CD14-positive monocyte (primary cell): Measurements from ENCODE around the gene ZSCAN10. TPM values are rescaled to one million over a fixed set of nuclear protein-coding genes. Genes with fewer than 3 reads are reported as not detected.
A peak's percentile ranks its signal among the peaks of the same experiment; 100 is the strongest.

Experiments used
- DNase-seq, 3 donors: peaks; one replicate each; pipeline ENCODE4 v3.0.0-alpha.2; 2011 to 2022
- H2AFZ ChIP-seq: 2 replicates; pipeline ENCODE4 v1.6.0; 2012; ENCODE audit warnings: mild to moderate bottlenecking, low read depth, low read length, inconsistent platforms; ENCODE audit not compliant: insufficient read depth, poor library complexity, severe bottlenecking
- H3K27ac ChIP-seq, 2 donors: 1 replicate in 1 of 2; 2 replicates in 1 of 2; pipeline ENCODE4 v1.5.1; 2012 to 2013; ENCODE audit warnings: low read length in 2 of 2, control low read depth in 1 of 2, inconsistent platforms in 1 of 2, low read depth in 1 of 2, mild to moderate bottlenecking in 1 of 2
- H3K27me3 ChIP-seq, 2 donors: one replicate each; pipeline versions ENCODE4 v1.6.0 to v1.6.1; 2011 to 2013; ENCODE audit warnings: low read length in 2 of 2; ENCODE audit not compliant: control insufficient read depth in 2 of 2, insufficient read depth in 2 of 2
- H3K36me3 ChIP-seq, 2 donors: replicated peaks in 1 of 2; 1 replicate in 1 of 2; 2 replicates in 1 of 2; pipeline versions ENCODE4 v1.5.1 to v1.6.1; 2012 to 2013; ENCODE audit warnings: low read length in 2 of 2, control low read depth in 1 of 2, inconsistent platforms in 1 of 2, mild to moderate bottlenecking in 1 of 2; ENCODE audit not compliant: insufficient read depth in 2 of 2, control insufficient read depth in 1 of 2
- H3K4me1 ChIP-seq, 2 donors: 1 replicate in 1 of 2; 2 replicates in 1 of 2; pipeline versions ENCODE4 v1.5.1 to v1.6.1; 2012 to 2013; ENCODE audit warnings: low read length in 2 of 2, control low read depth in 1 of 2, inconsistent platforms in 1 of 2, mild to moderate bottlenecking in 1 of 2, moderate library complexity in 1 of 2; ENCODE audit not compliant: insufficient read depth in 2 of 2, control insufficient read depth in 1 of 2
- H3K4me2 ChIP-seq: replicated peaks from 2 replicates; pipeline ENCODE3; 2012; ENCODE audit warnings: low read length, moderate library complexity, mild to moderate bottlenecking; ENCODE audit not compliant: poor library complexity, severe bottlenecking; ENCODE audit errors: extremely low read depth
- H3K4me3 ChIP-seq, 3 experiments: fragments of 200-600 bp in 1 of 3; sonication (generic) in 1 of 3; replicated peaks in 1 of 3; 1 replicate in 2 of 3; 2 replicates in 1 of 3; pipeline ENCODE4 v1.5.1; 2011 to 2013; ENCODE audit warnings: low read length in 3 of 3, mild to moderate bottlenecking in 3 of 3, control low read depth in 2 of 3, low read depth in 2 of 3, inconsistent platforms in 1 of 3, moderate library complexity in 1 of 3
- H3K79me2 ChIP-seq: 2 replicates; pipeline ENCODE4 v1.6.0; 2012; ENCODE audit warnings: mild to moderate bottlenecking, control low read depth, inconsistent platforms, low read length, moderate library complexity; ENCODE audit not compliant: insufficient read depth
- H3K9ac ChIP-seq: 2 replicates; pipeline ENCODE4 v1.6.0; 2017; ENCODE audit warnings: low read length, mild to moderate bottlenecking; ENCODE audit not compliant: insufficient read depth, poor library complexity, severe bottlenecking
- H3K9me3 ChIP-seq, 2 donors: replicated peaks in 1 of 2; 1 replicate in 1 of 2; 2 replicates in 1 of 2; pipeline versions ENCODE4 v1.5.1 to v1.6.1; 2012 to 2013; ENCODE audit warnings: low read length in 2 of 2, control low read depth in 1 of 2; ENCODE audit not compliant: control insufficient read depth in 1 of 2, insufficient read depth in 1 of 2
- H4K20me1 ChIP-seq: 2 replicates; pipeline ENCODE4 v1.6.0; 2012; ENCODE audit warnings: mild to moderate bottlenecking, low read length, control low read depth, moderate library complexity; ENCODE audit not compliant: insufficient read depth
- H3K27ac Mint-ChIP-seq, 7 donors: one replicate each; pipeline ENCODE4 v1.8.0; 2020; ENCODE audit warnings: mild to moderate bottlenecking in 7 of 7, mixed read lengths in 7 of 7, moderate library complexity in 6 of 7, inconsistent platforms in 2 of 7
- H3K27me3 Mint-ChIP-seq, 3 donors: one replicate each; pipeline ENCODE4 v1.8.0; 2021 to 2022; ENCODE audit warnings: low read depth in 3 of 3, mild to moderate bottlenecking in 3 of 3, mixed read lengths in 3 of 3, moderate library complexity in 3 of 3, inconsistent platforms in 1 of 3
- H3K36me3 Mint-ChIP-seq, 2 donors: one replicate each; pipeline ENCODE4 v1.8.0; 2020; ENCODE audit warnings: mixed read lengths in 2 of 2, inconsistent platforms in 1 of 2, mild to moderate bottlenecking in 1 of 2
- H3K4me1 Mint-ChIP-seq: one replicate; pipeline ENCODE4 v1.8.0; 2020; ENCODE audit warnings: mild to moderate bottlenecking, mixed read lengths
- H3K4me3 Mint-ChIP-seq, 2 donors: one replicate each; pipeline ENCODE4 v1.8.0; 2020; ENCODE audit warnings: mild to moderate bottlenecking in 2 of 2, mixed read lengths in 2 of 2, moderate library complexity in 1 of 2
- H3K9me3 Mint-ChIP-seq, 7 donors: one replicate each; pipeline ENCODE4 v1.8.0; 2020 to 2022; ENCODE audit warnings: mixed read lengths in 7 of 7, mild to moderate bottlenecking in 6 of 7, moderate library complexity in 6 of 7, inconsistent platforms in 2 of 7
- CTCF ChIP-seq: fragments of 200-600 bp; IDR thresholded peaks from one replicate; pipeline ENCODE4 v1.8.0; 2022; ENCODE audit warnings: antibody characterized with exemption, mild to moderate bottlenecking
- WGBS: methylation state at CpG from one replicate; pipeline ENCODE4 v1.1.5; 2013; ENCODE audit warnings: missing lambda C conversion rate; ENCODE audit not compliant: insufficient coverage; 5-methylcytosine and 5-hydroxymethylcytosine counted together
- intact Hi-C, 2 donors: fragments of 100-400 bp; cut with micrococcal nuclease; formaldehyde crosslinking; loops; one replicate each; pipeline versions ENCODE4 v1.15.0 to v1.15.1; 2023
- polyA plus RNA-seq, 3 donors: library from polyadenylated mRNA; depleted of rRNA in 1 of 3; unstranded in 2 of 3; stranded (reverse) in 1 of 3; fragments of 300-500 nt in 2 of 3; fragments of >200 nt in 1 of 3; fragmentation: Illumina TruSeq in 2 of 3; gene quantifications; 1 replicate in 2 of 3; 2 replicates in 1 of 3; pipeline ENCODE4 v1.2.3, GENCODE V29; 2012 to 2021

Gene ZSCAN10
- polyA plus RNA-seq, 3 donors: 0.29 TPM; not detected in 2

DNA sequence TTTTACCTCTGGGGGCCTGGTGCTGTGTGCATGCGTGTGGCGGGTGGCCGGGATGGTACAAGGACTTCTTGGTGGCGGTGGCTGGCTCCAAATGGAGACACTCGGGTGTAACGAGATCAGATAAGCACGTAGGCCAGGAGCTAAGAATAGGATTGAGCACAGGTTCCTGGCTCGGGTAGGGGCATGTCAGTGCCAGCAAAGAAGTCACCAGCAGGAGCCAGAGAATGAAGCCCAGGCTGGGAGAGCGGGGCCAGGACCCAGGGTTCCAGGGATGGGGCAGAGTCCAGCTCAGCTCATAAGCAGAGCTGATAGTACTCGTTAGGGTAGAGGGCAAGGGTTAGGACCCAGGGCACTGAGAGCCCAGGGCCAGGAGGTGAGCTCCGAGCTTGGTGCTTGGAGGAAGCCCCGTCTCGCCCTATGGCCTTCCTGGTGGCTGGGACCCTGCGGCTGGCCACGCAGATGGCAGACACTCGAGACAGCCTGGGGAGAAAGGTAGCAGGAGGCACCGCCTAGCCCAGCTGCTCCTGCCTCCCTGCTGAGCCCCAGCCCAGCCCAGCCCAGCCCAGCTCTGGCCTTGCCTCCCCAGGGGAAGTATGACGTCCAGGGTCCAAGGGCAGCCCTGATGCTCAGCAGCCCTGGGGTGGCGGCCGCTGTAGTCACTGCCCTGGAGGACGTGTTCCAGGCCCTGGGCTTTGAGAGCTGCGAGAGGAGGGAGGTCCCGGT, 44.7 kb upstream of the ZSCAN10 start:
- no peak for DNase-seq
- Mint-ChIP-seq H3K4me3 (no peak overlapping the region), H3K9me3 (no peaks in the 10 kb centered on the region), H3K27me3 (peaks cover 4 to 14% (median 11%) of the 10 kb centered on the region in 3 donors), H3K4me1 (no peaks in the 10 kb centered on the region), H3K27ac (peak overlapping the region in 2 of 7 donors; percentile 54 to 66), H3K36me3 (peaks cover 35 to 45% of the 10 kb centered on the region in 2 donors)
- H3K4me1 ChIP-seq: no peaks in the 10 kb centered on the region
- no peak overlapping the region for H3K4me3 ChIP-seq
- H3K9ac ChIP-seq: no peak overlapping the region
- H3K4me2 ChIP-seq: no peak overlapping the region
- no peak overlapping the region for H3K27ac ChIP-seq
- H3K36me3 ChIP-seq: peaks cover 25 to 45% of the 10 kb centered on the region in 2 donors
- no peaks in the 10 kb centered on the region for H3K27me3 ChIP-seq
- H3K79me2 ChIP-seq: no peaks in the 10 kb centered on the region
- H3K9me3 ChIP-seq: no peaks in the 10 kb centered on the region
- no peak for TF ChIP-seq CTCF
- intact Hi-C loops: no loop called here
- no peak overlapping the region for H2AFZ ChIP-seq
- whole genome bisulfite sequencing: 91% methylated on average over 20 of the region's 23 CpGs
- no peaks in the 10 kb centered on the region for H4K20me1 ChIP-seq

DNA sequence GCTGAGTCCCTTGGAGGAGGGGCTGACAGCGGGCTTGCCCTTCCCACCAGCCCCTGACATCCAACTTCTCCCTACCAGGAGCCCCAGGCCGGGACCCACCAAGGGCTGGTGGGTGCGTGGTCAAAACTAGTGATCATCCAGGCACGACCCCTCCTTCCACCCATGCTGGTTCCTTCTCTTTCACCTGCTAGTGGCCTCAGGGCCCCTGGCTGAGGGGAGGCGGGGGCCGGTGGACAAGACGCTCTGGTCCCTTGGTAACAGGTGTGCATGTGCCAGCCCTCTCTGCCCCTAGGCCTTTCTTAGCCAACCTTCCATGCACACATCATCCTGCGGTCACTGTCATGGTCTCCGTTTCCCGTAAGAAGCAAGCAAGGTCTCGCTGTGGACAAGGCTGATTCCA, 44.1 kb upstream of the ZSCAN10 start:
- Histone ChIP-seq H3K27me3 (no peaks in the 10 kb centered on the region), H3K4me3 (no peak overlapping the region), H3K4me2 (no peak overlapping the region), H4K20me1 (no peaks in the 10 kb centered on the region), H3K79me2 (no peaks in the 10 kb centered on the region), H3K36me3 (peaks cover 31 to 51% of the 10 kb centered on the region in 2 donors), H3K9ac (no peak overlapping the region), H3K4me1 (no peaks in the 10 kb centered on the region), H3K27ac (no peak overlapping the region), H2AFZ (no peak overlapping the region), H3K9me3 (no peaks in the 10 kb centered on the region)
- Mint-ChIP-seq H3K27ac (peak overlapping the region in 1 of 7 donors; percentile 40), H3K9me3 (no peaks in the 10 kb centered on the region), H3K4me1 (no peaks in the 10 kb centered on the region), H3K4me3 (no peak overlapping the region), H3K27me3 (peaks cover 4 to 12% (median 11%) of the 10 kb centered on the region in 3 donors), H3K36me3 (peaks cover 38 to 50% of the 10 kb centered on the region in 2 donors)
- no peak for DNase-seq
- over 99% methylated on average over 9 of the region's 11 CpGs for WGBS
- intact Hi-C loops: no loop called here
- no peak for TF ChIP-seq CTCF
